ENCODE measurements around the gene C12orf76.

DNA sequence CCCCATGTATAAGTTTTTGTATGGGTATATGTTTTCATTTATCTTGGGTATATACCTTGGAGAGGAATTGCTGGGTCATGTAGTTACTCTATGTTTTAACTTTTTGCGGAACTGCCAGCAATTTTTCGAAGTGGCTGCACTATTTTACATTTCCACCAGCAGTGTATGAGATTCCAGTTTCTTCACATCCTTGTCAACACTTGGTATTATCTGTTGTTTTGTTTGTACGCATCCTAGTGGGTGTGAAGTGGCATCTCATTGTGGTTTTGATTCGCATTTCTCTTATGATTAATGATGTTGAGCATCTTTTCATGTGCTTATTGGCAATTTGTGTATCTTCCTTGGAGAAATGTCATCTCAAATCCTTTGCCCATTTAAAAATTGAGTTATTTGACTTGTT lies 42.2 kb downstream of the C12orf76 start:
- TF ChIP-seq, protein P1, sequence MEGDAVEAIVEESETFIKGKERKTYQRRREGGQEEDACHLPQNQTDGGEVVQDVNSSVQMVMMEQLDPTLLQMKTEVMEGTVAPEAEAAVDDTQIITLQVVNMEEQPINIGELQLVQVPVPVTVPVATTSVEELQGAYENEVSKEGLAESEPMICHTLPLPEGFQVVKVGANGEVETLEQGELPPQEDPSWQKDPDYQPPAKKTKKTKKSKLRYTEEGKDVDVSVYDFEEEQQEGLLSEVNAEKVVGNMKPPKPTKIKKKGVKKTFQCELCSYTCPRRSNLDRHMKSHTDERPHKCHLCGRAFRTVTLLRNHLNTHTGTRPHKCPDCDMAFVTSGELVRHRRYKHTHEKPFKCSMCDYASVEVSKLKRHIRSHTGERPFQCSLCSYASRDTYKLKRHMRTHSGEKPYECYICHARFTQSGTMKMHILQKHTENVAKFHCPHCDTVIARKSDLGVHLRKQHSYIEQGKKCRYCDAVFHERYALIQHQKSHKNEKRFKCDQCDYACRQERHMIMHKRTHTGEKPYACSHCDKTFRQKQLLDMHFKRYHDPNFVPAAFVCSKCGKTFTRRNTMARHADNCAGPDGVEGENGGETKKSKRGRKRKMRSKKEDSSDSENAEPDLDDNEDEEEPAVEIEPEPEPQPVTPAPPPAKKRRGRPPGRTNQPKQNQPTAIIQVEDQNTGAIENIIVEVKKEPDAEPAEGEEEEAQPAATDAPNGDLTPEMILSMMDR (IDR thresholded peaks at IDR 0.05; ENCODE audit: poor library complexity) = no peak
- TF ChIP-seq EZH2 (IDR thresholded peaks at IDR 0.05; ENCODE audit: borderline replicate concordance) = no peak

All from hepatocyte (in vitro differentiated cells).